Neuronal stem cell (in vitro differentiated cells): ENCODE results near the gene GRAMD2B.

Experiments used
- DNase-seq: peaks from one replicate; pipeline ENCODE4 v3.0.0-alpha.2; 2013; ENCODE audit warnings: low spot score
- H2AFZ ChIP-seq: one replicate; pipeline ENCODE4 v1.6.1; 2013; ENCODE audit warnings: mild to moderate bottlenecking, low read length, inconsistent platforms
- H2AK5ac ChIP-seq: 2 replicates; pipeline ENCODE4 v1.6.1; 2013; ENCODE audit warnings: low read depth, mild to moderate bottlenecking, inconsistent platforms, low read length, moderate library complexity, mixed read lengths
- H2BK120ac ChIP-seq: 2 replicates; pipeline ENCODE4 v1.6.1; 2013; ENCODE audit warnings: low read depth, mild to moderate bottlenecking, inconsistent platforms, low read length, moderate library complexity, mixed read lengths
- H2BK12ac ChIP-seq: one replicate; pipeline ENCODE4 v1.6.1; 2013; ENCODE audit warnings: low read length, inconsistent platforms
- H2BK15ac ChIP-seq: 2 replicates; pipeline ENCODE4 v1.6.1; 2013; ENCODE audit warnings: mild to moderate bottlenecking, low read length, inconsistent platforms, mixed read lengths
- H2BK5ac ChIP-seq: one replicate; pipeline ENCODE4 v1.6.1; 2013; ENCODE audit warnings: inconsistent platforms, mild to moderate bottlenecking, low read length, moderate library complexity
- H3K14ac ChIP-seq: one replicate; pipeline ENCODE4 v1.6.1; 2013; ENCODE audit warnings: low read length, inconsistent platforms
- H3K18ac ChIP-seq: 2 replicates; pipeline ENCODE4 v1.6.1; 2013; ENCODE audit warnings: low read length, inconsistent platforms
- H3K23ac ChIP-seq: 2 replicates; pipeline ENCODE4 v1.6.1; 2013; ENCODE audit warnings: low read depth, mild to moderate bottlenecking, mixed read lengths, low read length, inconsistent platforms; ENCODE audit not compliant: poor library complexity
- H3K27ac ChIP-seq: replicated peaks from 3 replicates; pipeline ENCODE4 v1.5.1; 2013; ENCODE audit warnings: low read length, inconsistent platforms
- H3K27me3 ChIP-seq, 3 experiments: 2 replicates each; pipeline ENCODE4 v1.6.1; 2013; ENCODE audit warnings: low read length in 3 of 3, mild to moderate bottlenecking in 2 of 3, inconsistent platforms in 1 of 3, low read depth in 1 of 3, mixed read lengths in 1 of 3, moderate library complexity in 1 of 3; ENCODE audit not compliant: control insufficient read depth in 3 of 3, insufficient read depth in 3 of 3
- H3K36me3 ChIP-seq, 2 donors: replicated peaks in 1 of 2; 2 replicates each; pipeline ENCODE4 v1.6.1; 2013; ENCODE audit warnings: low read length in 2 of 2; ENCODE audit not compliant: control insufficient read depth in 2 of 2, insufficient read depth in 2 of 2
- H3K4ac ChIP-seq: 2 replicates; pipeline ENCODE4 v1.6.1; 2013; ENCODE audit warnings: inconsistent platforms, mild to moderate bottlenecking, low read length, moderate library complexity
- H3K4me1 ChIP-seq, 2 donors: 1 replicate in 1 of 2; 2 replicates in 1 of 2; pipeline ENCODE4 v1.6.1; 2013; ENCODE audit warnings: low read length in 2 of 2, low read depth in 1 of 2; ENCODE audit not compliant: control insufficient read depth in 2 of 2, insufficient read depth in 1 of 2
- H3K4me2 ChIP-seq: one replicate; pipeline ENCODE4 v1.6.1; 2013; ENCODE audit warnings: mild to moderate bottlenecking, low read length, inconsistent platforms; ENCODE audit not compliant: insufficient read depth, poor library complexity, severe bottlenecking
- H3K4me3 ChIP-seq, 2 donors: 2 replicates each; pipeline ENCODE4 v1.5.1; 2013; ENCODE audit warnings: low read length in 2 of 2, mild to moderate bottlenecking in 2 of 2, inconsistent platforms in 1 of 2, moderate library complexity in 1 of 2
- H3K79me1 ChIP-seq: one replicate; pipeline ENCODE4 v1.6.1; 2013; ENCODE audit warnings: low read depth, mild to moderate bottlenecking, inconsistent platforms, low read length, moderate library complexity
- H3K9ac ChIP-seq: one replicate; pipeline ENCODE4 v1.6.1; 2013; ENCODE audit warnings: mild to moderate bottlenecking, low read depth, low read length, inconsistent platforms; ENCODE audit not compliant: poor library complexity
- H3K9me3 ChIP-seq, 2 donors: replicated peaks in 1 of 2; 2 replicates each; pipeline versions ENCODE3 to v1.6.1; 2013; ENCODE audit warnings: low read length in 2 of 2, mild to moderate bottlenecking in 2 of 2, inconsistent platforms in 1 of 2, low read depth in 1 of 2, mixed read lengths in 1 of 2, moderate library complexity in 1 of 2; ENCODE audit not compliant: control insufficient read depth in 2 of 2, insufficient read depth in 1 of 2
- H4K8ac ChIP-seq: one replicate; pipeline ENCODE4 v1.6.1; 2013; ENCODE audit warnings: low read depth, mild to moderate bottlenecking, inconsistent platforms, low read length, moderate library complexity
- H4K91ac ChIP-seq: one replicate; pipeline ENCODE4 v1.6.1; 2013; ENCODE audit warnings: low read length, low read depth, mild to moderate bottlenecking, inconsistent platforms; ENCODE audit not compliant: poor library complexity
- WGBS, 2 donors: extraction: QIAGEN DNeasy Blood & Tissue Kit; methylation state at CpG; one replicate each; pipeline ENCODE4 v1.1.7; 2013; ENCODE audit warnings: missing lambda C conversion rate in 2 of 2, mixed read lengths in 1 of 2; ENCODE audit not compliant: insufficient read length in 2 of 2, insufficient replicate concordance in 1 of 2; ENCODE audit errors: extremely low coverage in 2 of 2; 5-methylcytosine and 5-hydroxymethylcytosine counted together

GRAMD2B gene

GRCh38 chr5:126446498-126447224 is 23.5 kb downstream of the GRAMD2B start:
- Histone ChIP-seq H3K4ac (no peak overlapping the region), H3K27ac (no peak overlapping the region), H3K4me3 (no peak overlapping the region), H3K4me1 (no peaks in the 10 kb centered on the region), H3K79me1 (no peaks in the 10 kb centered on the region), H2BK12ac (no peak overlapping the region), H4K8ac (no peak overlapping the region), H3K9ac (no peak overlapping the region), H3K4me2 (no peak overlapping the region), H2BK15ac (no peak overlapping the region), H3K9me3 (no peaks in the 10 kb centered on the region), H3K18ac (no peak overlapping the region), H2BK5ac (no peak overlapping the region), H3K14ac (no peak overlapping the region), H2AK5ac (no peak overlapping the region), H3K36me3 (no peaks in the 10 kb centered on the region), H2BK120ac (no peak overlapping the region), H4K91ac (no peak overlapping the region), H3K27me3 (no peaks in the 10 kb centered on the region), H2AFZ (no peak overlapping the region), H3K23ac (no peak overlapping the region)
- no peak for DNase-seq
- no CpG with 5 or more reads among the region's 9 CpGs for WGBS, 2 donors

GRCh38 chr5:126448720-126449119 is 25.5 kb downstream of the GRAMD2B start:
- H2AK5ac ChIP-seq = no peak overlapping the region
- H3K18ac ChIP-seq = no peak overlapping the region
- H3K9me3 ChIP-seq = no peaks in the 10 kb centered on the region
- H3K4me3 ChIP-seq = no peak overlapping the region
- no peak overlapping the region for H2BK5ac ChIP-seq
- no peak overlapping the region for H2BK120ac ChIP-seq
- H3K9ac ChIP-seq = no peak overlapping the region
- H3K27me3 ChIP-seq = no peaks in the 10 kb centered on the region
- H3K4ac ChIP-seq = no peak overlapping the region
- no CpG with 5 or more reads among the region's 8 CpGs for WGBS, 2 donors
- no peak overlapping the region for H4K8ac ChIP-seq
- no peak overlapping the region for H3K4me2 ChIP-seq
- no peak overlapping the region for H2BK12ac ChIP-seq
- no peaks in the 10 kb centered on the region for H3K36me3 ChIP-seq
- no peak overlapping the region for H3K23ac ChIP-seq
- no peaks in the 10 kb centered on the region for H3K79me1 ChIP-seq
- no peak overlapping the region for H2BK15ac ChIP-seq
- H3K27ac ChIP-seq = no peak overlapping the region
- DNase-seq = no peak
- no peak overlapping the region for H3K14ac ChIP-seq
- no peaks in the 10 kb centered on the region for H3K4me1 ChIP-seq
- H4K91ac ChIP-seq = no peak overlapping the region
- H2AFZ ChIP-seq = no peak overlapping the region

DNA sequence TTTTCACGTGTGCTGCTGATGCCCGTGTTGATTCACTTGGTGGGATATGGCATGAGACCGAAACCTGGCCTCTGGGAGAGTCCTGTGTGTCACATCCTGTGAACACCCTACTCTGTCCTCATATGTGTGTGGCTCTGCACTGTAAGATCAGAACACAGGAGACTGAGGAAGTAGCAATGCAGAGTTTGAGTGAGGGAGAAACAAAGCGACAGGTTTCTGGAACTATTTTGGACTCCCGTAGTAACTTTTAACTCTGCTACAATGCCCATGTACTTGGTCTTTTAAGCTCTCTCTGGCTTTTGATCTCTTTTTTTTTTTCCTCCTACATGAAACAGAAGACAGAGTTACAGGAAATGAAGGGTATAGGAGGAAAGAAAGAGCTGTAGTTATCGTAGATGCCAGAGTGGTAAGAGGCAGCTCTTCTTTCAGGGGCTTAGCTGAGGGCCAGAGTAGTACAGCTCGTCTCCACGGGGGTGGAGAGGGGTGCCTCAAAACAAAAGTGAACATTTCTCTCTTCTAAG is 26.6 kb downstream of the GRAMD2B start:
- WGBS, 2 donors = no CpG with 5 or more reads among the region's 8 CpGs
- Histone ChIP-seq H2AK5ac (no peak overlapping the region), H3K4me3 (no peak overlapping the region), H2AFZ (peak overlapping the region; percentile 66), H3K27me3 (no peaks in the 10 kb centered on the region), H3K4me2 (no peak overlapping the region), H2BK5ac (no peak overlapping the region), H3K27ac (no peak overlapping the region), H4K91ac (no peak overlapping the region), H3K18ac (no peak overlapping the region), H3K4ac (no peak overlapping the region), H3K9ac (no peak overlapping the region), H3K9me3 (no peaks in the 10 kb centered on the region), H2BK120ac (no peak overlapping the region), H3K14ac (no peak overlapping the region), H3K79me1 (no peaks in the 10 kb centered on the region), H4K8ac (no peak overlapping the region), H3K23ac (no peak overlapping the region), H3K36me3 (no peaks in the 10 kb centered on the region), H2BK15ac (no peak overlapping the region), H3K4me1 (no peaks in the 10 kb centered on the region), H2BK12ac (no peak overlapping the region)
- no peak for DNase-seq

DNA sequence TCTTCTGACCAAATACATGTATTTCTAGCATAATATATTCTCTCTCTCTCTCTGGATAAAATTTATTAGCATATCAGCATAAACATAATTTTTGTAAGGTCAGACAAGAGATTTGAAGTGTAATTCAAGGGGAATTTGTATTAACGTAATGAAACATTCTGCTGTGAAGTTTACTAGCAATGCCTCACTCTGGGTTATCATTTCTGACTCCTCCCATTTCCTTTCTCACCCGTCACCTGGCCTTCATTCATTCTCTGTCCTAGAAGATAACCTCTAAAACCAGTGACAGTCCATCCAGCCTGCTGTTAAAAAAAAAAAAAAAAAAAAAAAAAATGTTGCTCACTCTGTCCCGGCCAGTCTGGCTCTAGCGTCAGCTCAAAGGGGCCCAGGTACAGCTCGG is 27.1 kb downstream of the GRAMD2B start:
- Histone ChIP-seq H3K27me3 (no peaks in the 10 kb centered on the region), H3K4me3 (no peak overlapping the region), H3K18ac (no peak overlapping the region), H3K9me3 (no peaks in the 10 kb centered on the region), H2AFZ (no peak overlapping the region), H2BK120ac (no peak overlapping the region), H2BK12ac (no peak overlapping the region), H3K27ac (no peak overlapping the region), H3K4me1 (no peaks in the 10 kb centered on the region), H3K9ac (no peak overlapping the region), H4K91ac (no peak overlapping the region), H2AK5ac (no peak overlapping the region), H2BK15ac (no peak overlapping the region), H3K79me1 (no peaks in the 10 kb centered on the region), H4K8ac (no peak overlapping the region), H3K14ac (no peak overlapping the region), H2BK5ac (no peak overlapping the region), H3K23ac (no peak overlapping the region), H3K4me2 (no peak overlapping the region), H3K36me3 (no peaks in the 10 kb centered on the region), H3K4ac (no peak overlapping the region)
- no CpG with 5 or more reads among the region's 5 CpGs for WGBS, 2 donors
- DNase-seq = no peak
